HG03097 (cell line): Measurements from ENCODE around the gene DTNA.

ENCODE experiments used
- ATAC-seq: cut with Tn5 transposase; IDR thresholded peaks from one replicate; pipeline ENCODE4 v1.9.1; 2021; ENCODE audit not compliant: unreplicated experiment, low FRiP score

Gene DTNA

GRCh38 chr18:34844732-34845459 lies 134.8 kb downstream of the DTNA start:
- ATAC-seq: no peak

- no peak for ATAC-seq
Observed at GRCh38 chr18:34847408-34847807, 137.3 kb downstream of the DTNA start.

GRCh38 chr18:34848156-34848555 lies 138.1 kb downstream of the DTNA start:
- ATAC-seq: no peak

- no peak for ATAC-seq
Observed at GRCh38 chr18:34848695-34849094, 138.6 kb downstream of the DTNA start.

- ATAC-seq: no peak
Observed at GRCh38 chr18:34857320-34857719, 147.2 kb downstream of the DTNA start.

- no peak for ATAC-seq
Observed at GRCh38 chr18:34858188-34858587, 148.1 kb downstream of the DTNA start.

- ATAC-seq: no peak
Observed at GRCh38 chr18:34859496-34859895, 149.4 kb downstream of the DTNA start.

- ATAC-seq: no peak
Observed at GRCh38 chr18:34862561-34862960, 152.5 kb downstream of the DTNA start.

GRCh38 chr18:34863702-34864101 lies 153.6 kb downstream of the DTNA start:
- ATAC-seq: no peak

- no peak for ATAC-seq
Observed at GRCh38 chr18:34864836-34865497, 154.9 kb downstream of the DTNA start.

- no peak for ATAC-seq
Observed at GRCh38 chr18:34866310-34866709, 156.2 kb downstream of the DTNA start.

GRCh38 chr18:34866739-34867138 lies 156.6 kb downstream of the DTNA start:
- no peak for ATAC-seq

- no peak for ATAC-seq
Observed at GRCh38 chr18:34867520-34867919, 157.4 kb downstream of the DTNA start.

GRCh38 chr18:34870555-34871310 lies 160.6 kb downstream of the DTNA start:
- no peak for ATAC-seq

- no peak for ATAC-seq
Observed at GRCh38 chr18:34871435-34871834, 161.3 kb downstream of the DTNA start.

GRCh38 chr18:34872066-34872465 lies 162.0 kb downstream of the DTNA start:
- ATAC-seq: no peak

- ATAC-seq: no peak
Observed at GRCh38 chr18:34873986-34874580, 164.0 kb downstream of the DTNA start.

GRCh38 chr18:34875150-34875549 lies 165.1 kb downstream of the DTNA start:
- ATAC-seq: no peak

- ATAC-seq: no peak
Observed at GRCh38 chr18:34880403-34880802, 170.3 kb downstream of the DTNA start.

- no peak for ATAC-seq
Observed at GRCh38 chr18:34880882-34881834, 171.1 kb downstream of the DTNA start.
